ENCODE measurements around the gene EIF4B. TPM values are rescaled to one million over a fixed set of nuclear protein-coding genes. Genes with fewer than 3 reads are reported as not detected.

EIF4B gene
- total and polyA plus RNA-seq, 4 experiments from 2014 or later = 74.2 to 777 (median 424) TPM

GRCh38 chr12:53068811-53069585, 62.7 kb downstream of the EIF4B start:
- intact Hi-C loops (cut with micrococcal nuclease) = loop anchor here (5.0 kb wide), 2 partner anchors 123 to 218 kb away; no protein-coding TSS in a partner anchor
- no peaks in the 10 kb centered on the region for H3K27me3 Mint-ChIP-seq
- DNase-seq = no peak
- Histone ChIP-seq H3K4me1 (ENCODE audit: insufficient read depth, low read length) (peaks cover 11% of the 10 kb centered on the region), H3K4me3 (ENCODE audit: low read length in 2 of 2) (no peak overlapping the region), H3K27me3 (ENCODE audit: insufficient read depth, low read length) (no peaks in the 10 kb centered on the region), H3K36me3 (ENCODE audit: insufficient read depth, low read length) (peaks cover 47% of the 10 kb centered on the region), H3K27ac (ENCODE audit: low read depth, low read length) (no peak overlapping the region), H3K9me3 (ENCODE audit: control insufficient read depth in 1 of 2, low read length in 2 of 2) (no peaks in the 10 kb centered on the region)
- no peaks in the 10 kb centered on the region for H3K9me3 Mint-ChIP-seq
- POLR2A ChIA-PET (ENCODE audit: partially characterized antibody) = interaction anchor here (0.7 to 5.1 kb wide), 6 partner anchors 10 to 111 kb away, joined by 3 to 36 read pairs (median 6); partner anchors contain the start of genes CSAD, SOAT2, SPRYD3 and ZNF740
- peak overlapping the region in 3 of 7 donors; percentile 35 to 63 (median 51) for H3K27ac Mint-ChIP-seq
- no peak overlapping the region for H3K4me3 Mint-ChIP-seq
- CTCF ChIA-PET (ENCODE audit: partially characterized antibody) = interaction anchor here (1.3 to 27.0 kb wide), 6 partner anchors 8 to 91 kb away, joined by 3 to 511 read pairs (median 30); partner anchors contain the start of genes IGFBP6, SOAT2 and SPRYD3
- H3K36me3 Mint-ChIP-seq = peaks cover 25 to 83% of the 10 kb centered on the region in 2 donors
- H3K4me1 Mint-ChIP-seq = peaks cover 12 to 22% (median 18%) of the 10 kb centered on the region in 4 donors

GRCh38 chr12:53069621-53070410, 63.6 kb downstream of the EIF4B start:
- intact Hi-C loops (cut with micrococcal nuclease) = loop anchor here (5.0 kb wide), 2 partner anchors 122 to 217 kb away; no protein-coding TSS in a partner anchor

GRCh38 chr12:53070877-53071492, 64.7 kb downstream of the EIF4B start:
- no peak for DNase-seq
- H3K4me1 Mint-ChIP-seq = peaks cover 13 to 33% (median 28%) of the 10 kb centered on the region in 4 donors
- Histone ChIP-seq H3K27me3 (ENCODE audit: insufficient read depth, low read length) (no peaks in the 10 kb centered on the region), H3K27ac (ENCODE audit: low read depth, low read length) (no peak overlapping the region), H3K4me3 (ENCODE audit: low read length in 2 of 2) (no peak overlapping the region), H3K9me3 (ENCODE audit: control insufficient read depth in 1 of 2, low read length in 2 of 2) (no peaks in the 10 kb centered on the region), H3K36me3 (ENCODE audit: insufficient read depth, low read length) (peaks cover 57% of the 10 kb centered on the region), H3K4me1 (ENCODE audit: insufficient read depth, low read length) (peaks cover 13% of the 10 kb centered on the region)
- CTCF ChIA-PET (ENCODE audit: partially characterized antibody) = interaction anchor here (0.9 to 27.0 kb wide), 3 partner anchors 26 to 281 kb away, joined by 3 to 511 read pairs (median 4); partner anchors contain the start of genes IGFBP6 and SOAT2
- peaks cover 21 to 86% of the 10 kb centered on the region in 2 donors for H3K36me3 Mint-ChIP-seq
- H3K4me3 Mint-ChIP-seq = no peak overlapping the region
- POLR2A ChIA-PET (ENCODE audit: partially characterized antibody) = interaction anchor here (1.2 to 1.3 kb wide), 2 partner anchors 8 to 32 kb away, joined by 3 to 4 read pairs; partner anchors contain the start of genes SOAT2 and SPRYD3
- no peaks in the 10 kb centered on the region for H3K27me3 Mint-ChIP-seq
- intact Hi-C loops (cut with micrococcal nuclease) = no loop called here
- H3K9me3 Mint-ChIP-seq = no peaks in the 10 kb centered on the region
- H3K27ac Mint-ChIP-seq = peak overlapping the region in 5 of 7 donors; percentile 19 to 80 (median 43)

More at GRCh38 chr12:53069621-53070410, 63.6 kb downstream of the EIF4B start:
- ChIA-PET POLR2A (ENCODE audit: partially characterized antibody) (interaction anchor here (1.4 kb wide), 1 partner anchor 29 kb away, joined by 4 read pairs; no protein-coding TSS in a partner anchor), CTCF (ENCODE audit: partially characterized antibody) (interaction anchor here (2.8 to 27.0 kb wide), 3 partner anchors 10 to 27 kb away, joined by 12 to 511 read pairs (median 58); partner anchors contain the start of genes IGFBP6, SOAT2 and SPRYD3)
- Mint-ChIP-seq H3K4me3 (no peak overlapping the region), H3K4me1 (peaks cover 15 to 26% (median 24%) of the 10 kb centered on the region in 4 donors), H3K27me3 (no peaks in the 10 kb centered on the region), H3K9me3 (no peaks in the 10 kb centered on the region), H3K36me3 (peaks cover 27 to 84% of the 10 kb centered on the region in 2 donors), H3K27ac (peak overlapping the region in 5 of 7 donors; percentile 19 to 43 (median 37))
- Histone ChIP-seq H3K9me3 (ENCODE audit: control insufficient read depth in 1 of 2, low read length in 2 of 2) (no peaks in the 10 kb centered on the region), H3K27me3 (ENCODE audit: insufficient read depth, low read length) (no peaks in the 10 kb centered on the region), H3K4me3 (ENCODE audit: low read length in 2 of 2) (no peak overlapping the region), H3K4me1 (ENCODE audit: insufficient read depth, low read length) (peaks cover 11% of the 10 kb centered on the region), H3K36me3 (ENCODE audit: insufficient read depth, low read length) (peaks cover 55% of the 10 kb centered on the region), H3K27ac (ENCODE audit: low read depth, low read length) (no peak overlapping the region)
- no peak for DNase-seq

GRCh38 chr12:53071591-53072551, 65.6 kb downstream of the EIF4B start:
- no peak overlapping the region for H3K27ac ChIP-seq (ENCODE audit: low read depth, low read length)
- peaks cover 21 to 87% of the 10 kb centered on the region in 2 donors for H3K36me3 Mint-ChIP-seq
- POLR2A ChIA-PET (ENCODE audit: partially characterized antibody) = interaction anchor here (1.2 to 1.3 kb wide), 2 partner anchors 7 to 31 kb away, joined by 3 to 4 read pairs; partner anchors contain the start of genes SOAT2 and SPRYD3

GRCh38 chr12:53073881-53074280, 67.6 kb downstream of the EIF4B start:
- Histone ChIP-seq H3K27me3 (ENCODE audit: insufficient read depth, low read length) (no peaks in the 10 kb centered on the region), H3K4me1 (ENCODE audit: insufficient read depth, low read length) (peaks cover 29% of the 10 kb centered on the region), H3K27ac (ENCODE audit: low read depth, low read length) (no peak overlapping the region), H3K9me3 (ENCODE audit: control insufficient read depth in 1 of 2, low read length in 2 of 2) (no peaks in the 10 kb centered on the region), H3K36me3 (ENCODE audit: insufficient read depth, low read length) (peaks cover 63% of the 10 kb centered on the region), H3K4me3 (ENCODE audit: low read length in 2 of 2) (no peak overlapping the region)
- no peak for DNase-seq
- Mint-ChIP-seq H3K9me3 (no peaks in the 10 kb centered on the region), H3K27me3 (no peaks in the 10 kb centered on the region), H3K27ac (no peak overlapping the region), H3K4me3 (no peak overlapping the region), H3K4me1 (peaks cover 22 to 59% (median 44%) of the 10 kb centered on the region in 4 donors), H3K36me3 (peaks cover 29 to 76% of the 10 kb centered on the region in 2 donors)
- intact Hi-C loops (cut with micrococcal nuclease) = no loop called here
- ChIA-PET CTCF (ENCODE audit: partially characterized antibody) (interaction anchor here (0.7 to 27.0 kb wide), 3 partner anchors 8 to 35 kb away, joined by 3 to 511 read pairs (median 4); partner anchors contain the start of genes IGFBP6 and SOAT2), POLR2A (ENCODE audit: partially characterized antibody) (interaction anchor here (0.6 to 0.7 kb wide), 2 partner anchors 12 to 425 kb away, joined by 3 read pairs; no protein-coding TSS in a partner anchor)

More at GRCh38 chr12:53071591-53072551, 65.6 kb downstream of the EIF4B start:
- Histone ChIP-seq H3K4me3 (ENCODE audit: low read length in 2 of 2) (no peak overlapping the region), H3K36me3 (ENCODE audit: insufficient read depth, low read length) (peaks cover 63% of the 10 kb centered on the region), H3K4me1 (ENCODE audit: insufficient read depth, low read length) (peaks cover 10% of the 10 kb centered on the region), H3K27me3 (ENCODE audit: insufficient read depth, low read length) (no peaks in the 10 kb centered on the region), H3K9me3 (ENCODE audit: control insufficient read depth in 1 of 2, low read length in 2 of 2) (no peaks in the 10 kb centered on the region)
- intact Hi-C loops (cut with micrococcal nuclease) = no loop called here
- peaks cover 10 to 39% (median 30%) of the 10 kb centered on the region in 4 donors for H3K4me1 Mint-ChIP-seq
- CTCF ChIA-PET (ENCODE audit: partially characterized antibody) = interaction anchor here (0.9 to 27.0 kb wide), 4 partner anchors 14 to 280 kb away, joined by 3 to 511 read pairs (median 4); partner anchors contain the start of genes IGFBP6 and SOAT2
- H3K27me3 Mint-ChIP-seq = no peaks in the 10 kb centered on the region
- no peak overlapping the region for H3K4me3 Mint-ChIP-seq
- DNase-seq = no peak
- peak overlapping the region in 2 of 7 donors; percentile 8 to 83 for H3K27ac Mint-ChIP-seq
- no peaks in the 10 kb centered on the region for H3K9me3 Mint-ChIP-seq
